Esophagus muscularis mucosa (tissue), 4 donors: ENCODE results near the gene COIL. TPM values are rescaled to one million over a fixed set of nuclear protein-coding genes. Genes with fewer than 3 reads are reported as not detected.
"Not testable (repeated sequence)": the region's sequence is repeated elsewhere in the genome, so short reads cannot be mapped to it uniquely, and the experiment has no call there.

Experiments
- DNase-seq: peaks from one replicate; pipeline ENCODE4 v3.0.0-alpha.2; 2017; ENCODE audit errors: extremely low spot score
- H3K27ac ChIP-seq, 4 donors: fragments of 200-600 bp; sonication (generic); replicated peaks in 1 of 4; 1 replicate in 3 of 4; 2 replicates in 1 of 4; pipeline ENCODE4 v1.5.1; 2016 to 2019; ENCODE audit warnings: mild to moderate bottlenecking in 1 of 4
- H3K27me3 ChIP-seq, 4 donors: fragments of 200-600 bp; sonication (generic); one replicate each; pipeline versions ENCODE4 v1.5.1 to v1.6.0; 2016 to 2019
- H3K36me3 ChIP-seq, 4 donors: fragments of 200-600 bp; sonication (generic); one replicate each; pipeline ENCODE4 v1.5.1; 2016 to 2019
- H3K4me1 ChIP-seq, 4 donors: fragments of 200-600 bp; sonication (generic); one replicate each; pipeline ENCODE4 v1.5.1; 2016 to 2019
- H3K4me3 ChIP-seq, 4 donors: fragments of 200-600 bp; sonication (generic); 1 replicate in 2 of 4; 2 replicates in 2 of 4; pipeline ENCODE4 v1.5.1; 2016 to 2019; ENCODE audit warnings: mild to moderate bottlenecking in 4 of 4, moderate library complexity in 1 of 4
- H3K9me3 ChIP-seq, 4 donors: fragments of 200-600 bp; sonication (generic); 1 replicate in 3 of 4; 2 replicates in 1 of 4; pipeline ENCODE4 v1.5.1; 2016 to 2019
- EP300 ChIP-seq: sonication (generic); formaldehyde crosslinking; IDR thresholded peaks from one replicate; pipeline ENCODE4 v1.6.1; 2017; ENCODE audit warnings: antibody characterized with exemption
- POLR2A ChIP-seq: fragments of 450-650 bp; IDR thresholded peaks from one replicate; pipeline ENCODE4 v1.6.1; 2017; ENCODE audit warnings: antibody characterized with exemption, moderate library complexity, mild to moderate bottlenecking, low read depth
- POLR2AphosphoS5 ChIP-seq, 2 donors: sonication (generic); formaldehyde crosslinking; IDR thresholded peaks; one replicate each; pipeline ENCODE4 v1.6.1; 2017; ENCODE audit warnings: antibody characterized with exemption in 2 of 2
- WGBS: methylation state at CpG from one replicate; pipeline ENCODE4 v1.1.5; 2018; 5-methylcytosine and 5-hydroxymethylcytosine counted together
- intact Hi-C: fragments of 100-400 bp; cut with DNase I; formaldehyde crosslinking; loops from one replicate; pipeline ENCODE4 v1.15.1; 2023
- total RNA-seq, 4 donors: library from RNA; depleted of rRNA; stranded (reverse); fragments of >200 nt; gene quantifications; one replicate each; pipeline versions ENCODE4 v1.1.0 to v1.2.1, GENCODE V29; 2016
- TF ChIP-seq, protein P1 (sequence below), 3 experiments: fragments of 200-600 bp in 2 of 3; fragments of 450-650 bp in 1 of 3; sonication (generic) in 2 of 3; IDR thresholded peaks; one replicate each; pipeline ENCODE4 v1.5.1; 2017 to 2019; ENCODE audit warnings: antibody characterized with exemption in 3 of 3, mild to moderate bottlenecking in 2 of 3, moderate library complexity in 1 of 3

COIL gene
- total RNA-seq, 4 donors from 2014 or later: 9.9 to 13.3 (median 11.4) TPM

DNA sequence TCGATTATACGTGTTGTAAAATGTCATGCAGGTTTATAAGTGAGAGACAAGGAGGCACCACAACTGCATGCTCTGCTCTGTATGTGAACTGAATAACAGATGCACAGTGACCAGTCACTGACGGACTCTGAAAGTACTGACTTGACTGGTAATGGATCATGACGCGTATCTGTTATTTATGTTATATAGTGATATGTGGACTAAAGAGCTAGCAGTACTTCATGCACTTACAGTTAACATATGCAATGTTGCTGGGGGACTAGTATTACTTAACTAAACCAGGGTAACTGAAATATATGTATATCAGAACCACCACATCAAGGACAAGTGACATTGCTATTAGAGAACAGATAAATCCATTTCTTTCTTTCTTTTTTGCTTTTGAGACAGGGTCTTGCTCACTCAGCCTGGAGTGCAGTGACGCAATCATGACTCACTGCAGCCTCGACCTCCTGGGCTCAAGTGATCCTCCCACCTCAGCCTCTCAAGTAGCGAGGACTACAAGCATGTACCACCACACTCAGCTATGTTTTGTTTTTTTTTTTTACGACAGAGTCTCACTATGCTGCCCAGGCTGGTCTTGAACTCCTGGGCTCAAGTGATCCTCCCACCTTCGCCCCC lies 17.2 kb downstream of the COIL start:
- peaks cover 0 to 4% (median 0%) of the 10 kb centered on the region in 4 donors for H3K4me1 ChIP-seq
- no peak overlapping the region for H3K27ac ChIP-seq
- DNase-seq: peak; percentile 55
- H3K9me3 ChIP-seq: no peaks in the 10 kb centered on the region
- TF ChIP-seq POLR2A (no peak), POLR2AphosphoS5 (IDR thresholded peaks at IDR 0.05) (no peak), EP300 (no peak)
- TF ChIP-seq, protein P1, sequence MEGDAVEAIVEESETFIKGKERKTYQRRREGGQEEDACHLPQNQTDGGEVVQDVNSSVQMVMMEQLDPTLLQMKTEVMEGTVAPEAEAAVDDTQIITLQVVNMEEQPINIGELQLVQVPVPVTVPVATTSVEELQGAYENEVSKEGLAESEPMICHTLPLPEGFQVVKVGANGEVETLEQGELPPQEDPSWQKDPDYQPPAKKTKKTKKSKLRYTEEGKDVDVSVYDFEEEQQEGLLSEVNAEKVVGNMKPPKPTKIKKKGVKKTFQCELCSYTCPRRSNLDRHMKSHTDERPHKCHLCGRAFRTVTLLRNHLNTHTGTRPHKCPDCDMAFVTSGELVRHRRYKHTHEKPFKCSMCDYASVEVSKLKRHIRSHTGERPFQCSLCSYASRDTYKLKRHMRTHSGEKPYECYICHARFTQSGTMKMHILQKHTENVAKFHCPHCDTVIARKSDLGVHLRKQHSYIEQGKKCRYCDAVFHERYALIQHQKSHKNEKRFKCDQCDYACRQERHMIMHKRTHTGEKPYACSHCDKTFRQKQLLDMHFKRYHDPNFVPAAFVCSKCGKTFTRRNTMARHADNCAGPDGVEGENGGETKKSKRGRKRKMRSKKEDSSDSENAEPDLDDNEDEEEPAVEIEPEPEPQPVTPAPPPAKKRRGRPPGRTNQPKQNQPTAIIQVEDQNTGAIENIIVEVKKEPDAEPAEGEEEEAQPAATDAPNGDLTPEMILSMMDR (IDR thresholded peaks at IDR 0.05): no peak
- peaks cover 26 to 96% (median 82%) of the 10 kb centered on the region in 4 donors for H3K36me3 ChIP-seq
- H3K27me3 ChIP-seq: no peaks in the 10 kb centered on the region
- WGBS: 88% methylated on average over 10 of the region's 10 CpGs
- intact Hi-C loops: no loop called here
- H3K4me3 ChIP-seq: no peak overlapping the region

DNA sequence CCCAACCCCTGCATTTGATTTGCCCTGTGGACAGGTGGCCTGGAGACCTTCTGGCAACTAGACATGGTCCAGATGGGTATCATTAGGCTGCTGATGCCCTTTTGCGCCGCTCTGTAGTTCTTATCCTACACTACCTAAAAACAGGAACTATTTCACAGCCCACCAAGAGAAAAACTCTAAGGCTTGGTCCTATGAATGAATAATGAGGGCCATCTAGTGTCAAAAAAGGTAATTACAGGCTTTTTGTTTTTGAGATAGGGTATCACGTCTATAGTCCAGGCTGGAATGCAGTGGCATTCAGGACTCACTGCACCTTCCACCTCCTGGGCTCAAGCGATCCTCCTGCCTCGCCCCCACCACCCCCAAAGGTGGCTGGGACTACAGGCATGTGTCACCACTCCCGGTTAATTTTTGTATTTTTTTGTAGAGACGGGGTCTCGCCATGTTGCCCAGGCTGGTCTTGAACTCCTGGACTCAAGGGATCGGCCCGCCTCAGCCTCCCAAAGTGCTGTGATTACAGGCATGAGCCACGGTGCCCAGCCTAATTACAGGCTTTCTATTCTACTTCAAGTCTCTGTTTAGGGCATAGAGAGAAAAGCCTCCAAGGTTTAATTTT lies 20.9 kb downstream of the COIL start:
- intact Hi-C loops: loop anchor here (2.0 to 5.0 kb wide), 2 partner anchors 48 to 121 kb away; no protein-coding TSS in a partner anchor
- H3K36me3 ChIP-seq: peaks cover 17 to 100% (median 80%) of the 10 kb centered on the region in 4 donors
- no peak overlapping the region for H3K27ac ChIP-seq
- DNase-seq: no peak
- H3K4me3 ChIP-seq: no peak overlapping the region
- TF ChIP-seq POLR2AphosphoS5 (IDR thresholded peaks at IDR 0.05) (no peak), EP300 (no peak), POLR2A (no peak)
- TF ChIP-seq, protein P1 (IDR thresholded peaks at IDR 0.05): peak; percentile 64 to 76 (median 66)
- peaks cover 0 to 4% (median 0%) of the 10 kb centered on the region in 4 donors for H3K4me1 ChIP-seq
- no peaks in the 10 kb centered on the region for H3K9me3 ChIP-seq
- 60% methylated on average over 11 of the region's 11 CpGs for WGBS
- no peaks in the 10 kb centered on the region for H3K27me3 ChIP-seq

DNA sequence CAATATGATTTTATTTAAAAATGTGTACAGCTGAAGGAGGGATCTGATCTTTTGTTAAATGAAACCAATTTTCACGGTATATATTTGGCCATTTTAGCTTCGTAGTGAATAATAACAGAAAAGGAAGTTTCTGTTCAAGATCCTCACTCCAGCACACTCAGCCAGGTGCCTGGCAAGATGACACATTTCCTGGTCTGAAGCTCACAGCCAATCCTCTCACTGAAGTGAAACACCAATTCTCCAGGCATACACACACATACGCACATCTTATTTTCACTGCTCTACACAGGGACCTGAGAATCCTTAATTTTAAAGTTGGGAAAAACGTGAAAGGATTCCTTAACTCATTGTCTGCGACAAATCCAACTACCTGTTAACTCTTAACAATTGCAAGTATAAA lies 22.6 kb downstream of the COIL start:
- DNase-seq, H3K27ac ChIP-seq, H3K4me3 ChIP-seq, H3K27me3 ChIP-seq, H3K4me1 ChIP-seq, H3K9me3 ChIP-seq: not testable (repeated sequence)
- intact Hi-C loops: loop anchor here (5.0 kb wide), 1 partner anchor 46 kb away; no protein-coding TSS in a partner anchor
- 80% methylated on average over 5 of the region's 5 CpGs for WGBS
- peak in 1 of 2 donors; percentile 16 for TF ChIP-seq POLR2AphosphoS5 (IDR thresholded peaks at IDR 0.05)
- H3K36me3 ChIP-seq: peaks cover 12 to 100% (median 74%) of the 10 kb centered on the region in 4 donors

DNA sequence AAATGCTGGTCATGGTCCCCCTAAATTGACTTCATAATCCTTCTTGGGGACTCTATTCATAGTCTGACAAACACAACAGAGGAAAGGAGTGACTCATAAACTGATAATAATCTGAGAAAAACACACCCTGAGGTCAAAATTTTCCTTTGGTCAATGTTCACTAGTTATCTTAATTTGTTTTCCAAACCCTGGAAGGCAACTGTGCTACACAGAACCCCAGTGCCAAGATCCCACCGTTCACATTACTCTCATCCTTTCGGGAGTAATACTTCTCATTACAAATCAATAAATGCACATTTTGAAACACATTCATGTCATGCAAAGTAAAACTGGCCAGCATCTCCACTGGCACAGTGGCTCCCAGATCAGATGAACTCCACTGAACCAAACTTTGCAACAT lies 23.2 kb downstream of the COIL start:
- WGBS: 79% methylated on average over 2 of the region's 2 CpGs
- TF ChIP-seq POLR2AphosphoS5 (IDR thresholded peaks at IDR 0.05): peak in 1 of 2 donors; percentile 1
- TF ChIP-seq, protein P1 (IDR thresholded peaks at IDR 0.05): no peak
- intact Hi-C loops: loop anchor here (5.0 kb wide), 1 partner anchor 45 kb away; no protein-coding TSS in a partner anchor
- Histone ChIP-seq H3K36me3 (peaks cover 12 to 97% (median 71%) of the 10 kb centered on the region in 4 donors), H3K27me3 (no peaks in the 10 kb centered on the region), H3K9me3 (no peaks in the 10 kb centered on the region), H3K4me3 (no peak overlapping the region), H3K4me1 (peaks cover 0 to 4% (median 0%) of the 10 kb centered on the region in 4 donors), H3K27ac (no peak overlapping the region)
- DNase-seq: no peak

DNA sequence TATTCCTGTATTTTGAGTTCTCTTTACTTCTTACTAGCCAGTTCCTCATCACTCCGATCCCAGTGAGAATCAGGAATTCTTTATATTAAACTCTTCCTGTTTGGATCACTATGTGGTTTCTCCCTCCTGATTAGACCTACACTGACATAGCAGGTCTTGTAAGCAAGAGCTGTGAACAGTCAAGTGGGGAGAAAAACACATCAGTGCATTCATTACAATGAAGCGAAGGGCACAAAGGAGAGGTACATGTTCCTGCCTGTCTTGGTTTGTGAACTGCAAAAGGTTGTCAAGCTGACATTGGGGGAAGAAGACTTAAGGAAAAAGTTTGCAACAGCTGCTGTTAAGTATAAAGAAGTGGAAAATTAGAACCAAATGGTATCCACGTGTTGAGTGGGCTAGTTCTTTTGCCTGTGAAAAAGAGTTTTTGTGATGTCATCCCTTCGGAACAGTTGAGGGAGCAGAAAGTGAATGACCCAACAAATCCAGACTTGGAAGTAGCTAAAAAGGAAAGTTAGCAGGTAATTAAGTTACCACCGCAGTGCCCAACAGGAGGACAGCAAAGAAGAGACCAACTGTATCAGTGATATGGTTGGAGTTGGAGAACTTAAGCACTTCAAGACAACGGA lies 24.0 kb downstream of the COIL start:
- 73% methylated on average over 6 of the region's 6 CpGs for WGBS
- peaks cover 12 to 88% (median 64%) of the 10 kb centered on the region in 4 donors for H3K36me3 ChIP-seq
- DNase-seq: no peak
- intact Hi-C loops: loop anchor here (5.0 kb wide), 1 partner anchor 45 kb away; no protein-coding TSS in a partner anchor
- H3K4me1 ChIP-seq: peaks cover 0 to 4% (median 0%) of the 10 kb centered on the region in 4 donors
- H3K27ac ChIP-seq: peak overlapping the region in 2 of 4 donors; percentile 10 to 37
- H3K9me3 ChIP-seq: no peaks in the 10 kb centered on the region
- TF ChIP-seq EP300 (no peak), POLR2A (no peak), POLR2AphosphoS5 (IDR thresholded peaks at IDR 0.05) (no peak)
- H3K4me3 ChIP-seq: no peak overlapping the region
- no peaks in the 10 kb centered on the region for H3K27me3 ChIP-seq
